ENCODE data around the gene BBS1. TPM values are rescaled to one million over a fixed set of nuclear protein-coding genes. Genes with fewer than 3 reads are reported as not detected.

The BBS1 gene
- total RNA-seq, 2 donors from 2014 or later, result 52.4 to 67.3 TPM

DNA sequence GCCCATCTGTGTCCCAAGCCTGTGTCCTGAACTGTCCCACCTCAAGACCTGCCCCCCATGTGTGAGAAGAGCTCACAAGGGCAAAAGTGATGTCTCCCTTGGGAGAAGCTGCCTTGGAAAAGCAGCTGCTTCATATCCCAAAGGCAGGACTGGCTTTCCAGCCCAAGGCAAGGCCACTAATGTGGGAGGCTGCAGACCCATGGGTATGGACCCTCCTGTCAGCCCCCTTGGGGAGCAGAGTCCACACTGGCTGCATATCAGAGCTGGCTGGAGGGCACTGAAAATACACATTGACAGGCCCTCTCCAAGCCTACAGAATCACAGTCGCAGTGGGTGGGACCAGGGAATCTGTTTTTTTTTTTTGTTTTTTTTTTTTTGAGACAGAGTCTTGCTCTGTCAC is 41.0 kb upstream of the BBS1 start:
- Mint-ChIP-seq H3K4me3 (no peak overlapping the region), H3K27me3 (ENCODE audit: insufficient read depth) (peaks cover 10% of the 10 kb centered on the region), H3K36me3 (ENCODE audit: low read depth) (peaks cover 8% of the 10 kb centered on the region), H3K27ac (no peak overlapping the region), H3K9me3 (no peaks in the 10 kb centered on the region), H3K4me1 (peaks cover 8% of the 10 kb centered on the region)
- Histone ChIP-seq H3K27ac (ENCODE audit: low read depth, low read length) (no peak overlapping the region), H3K4me3 (ENCODE audit: low read length) (no peak overlapping the region), H3K4me1 (ENCODE audit: control insufficient read depth, insufficient read depth, low read length) (peaks cover 8% of the 10 kb centered on the region), H3K9me3 (ENCODE audit: control insufficient read depth, low read length) (no peaks in the 10 kb centered on the region), H3K27me3 (ENCODE audit: control insufficient read depth, insufficient read depth, low read length, poor library complexity, severe bottlenecking) (no peaks in the 10 kb centered on the region), H3K9ac (ENCODE audit: extremely low read depth, low read length, poor library complexity, severe bottlenecking) (no peak overlapping the region), H3K36me3 (ENCODE audit: control insufficient read depth, insufficient read depth, low read length) (no peaks in the 10 kb centered on the region)
- no peak for DNase-seq
- TF ChIP-seq, protein P1, sequence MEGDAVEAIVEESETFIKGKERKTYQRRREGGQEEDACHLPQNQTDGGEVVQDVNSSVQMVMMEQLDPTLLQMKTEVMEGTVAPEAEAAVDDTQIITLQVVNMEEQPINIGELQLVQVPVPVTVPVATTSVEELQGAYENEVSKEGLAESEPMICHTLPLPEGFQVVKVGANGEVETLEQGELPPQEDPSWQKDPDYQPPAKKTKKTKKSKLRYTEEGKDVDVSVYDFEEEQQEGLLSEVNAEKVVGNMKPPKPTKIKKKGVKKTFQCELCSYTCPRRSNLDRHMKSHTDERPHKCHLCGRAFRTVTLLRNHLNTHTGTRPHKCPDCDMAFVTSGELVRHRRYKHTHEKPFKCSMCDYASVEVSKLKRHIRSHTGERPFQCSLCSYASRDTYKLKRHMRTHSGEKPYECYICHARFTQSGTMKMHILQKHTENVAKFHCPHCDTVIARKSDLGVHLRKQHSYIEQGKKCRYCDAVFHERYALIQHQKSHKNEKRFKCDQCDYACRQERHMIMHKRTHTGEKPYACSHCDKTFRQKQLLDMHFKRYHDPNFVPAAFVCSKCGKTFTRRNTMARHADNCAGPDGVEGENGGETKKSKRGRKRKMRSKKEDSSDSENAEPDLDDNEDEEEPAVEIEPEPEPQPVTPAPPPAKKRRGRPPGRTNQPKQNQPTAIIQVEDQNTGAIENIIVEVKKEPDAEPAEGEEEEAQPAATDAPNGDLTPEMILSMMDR (conservative IDR thresholded peaks at IDR 0.05), result no peak
- 92% methylated on average over 1 of the region's 1 CpG; no CpG with 5 or more reads in 1 of the 2 experiments for WGBS, 2 experiments (ENCODE audit: insufficient coverage in 1 of 2, insufficient read length in 1 of 2)

DNA sequence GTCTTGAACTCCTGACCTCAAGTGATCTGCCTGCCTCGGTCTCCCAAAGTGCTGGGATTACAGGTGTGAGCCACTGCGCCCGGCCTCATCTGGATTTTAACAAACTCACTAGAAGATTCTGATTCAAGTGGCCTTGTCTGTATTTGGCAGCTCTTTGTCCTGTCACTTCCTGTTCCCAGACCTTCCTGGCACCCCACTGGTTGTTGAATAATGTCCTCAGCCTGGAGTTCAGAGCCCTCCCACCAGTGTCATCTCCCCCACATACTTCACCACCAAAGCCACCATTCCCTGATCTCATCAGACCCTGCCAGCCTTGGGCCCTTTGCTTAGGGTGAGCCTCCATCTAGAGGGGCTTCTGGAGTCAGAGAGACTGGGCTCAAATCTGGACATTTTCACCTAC is 40.4 kb upstream of the BBS1 start:
- Histone ChIP-seq H3K36me3 (ENCODE audit: control insufficient read depth, insufficient read depth, low read length) (no peaks in the 10 kb centered on the region), H3K9ac (ENCODE audit: extremely low read depth, low read length, poor library complexity, severe bottlenecking) (no peak overlapping the region), H3K4me3 (ENCODE audit: low read length) (no peak overlapping the region), H3K4me1 (ENCODE audit: control insufficient read depth, insufficient read depth, low read length) (peaks cover 8% of the 10 kb centered on the region), H3K27me3 (ENCODE audit: control insufficient read depth, insufficient read depth, low read length, poor library complexity, severe bottlenecking) (no peaks in the 10 kb centered on the region), H3K27ac (ENCODE audit: low read depth, low read length) (no peak overlapping the region), H3K9me3 (ENCODE audit: control insufficient read depth, low read length) (no peaks in the 10 kb centered on the region)
- Mint-ChIP-seq H3K36me3 (ENCODE audit: low read depth) (peaks cover 10% of the 10 kb centered on the region), H3K4me1 (peaks cover 8% of the 10 kb centered on the region), H3K27me3 (ENCODE audit: insufficient read depth) (peaks cover 9% of the 10 kb centered on the region), H3K9me3 (no peaks in the 10 kb centered on the region), H3K4me3 (no peak overlapping the region), H3K27ac (peak overlapping the region; percentile 29)
- WGBS, 2 experiments (ENCODE audit: insufficient coverage in 1 of 2, insufficient read length in 1 of 2), result 79 to 83% methylated on average over 3 of the region's 3 CpGs
- TF ChIP-seq, protein P1 (conservative IDR thresholded peaks at IDR 0.05), result no peak
- DNase-seq, result peak; percentile 69

DNA sequence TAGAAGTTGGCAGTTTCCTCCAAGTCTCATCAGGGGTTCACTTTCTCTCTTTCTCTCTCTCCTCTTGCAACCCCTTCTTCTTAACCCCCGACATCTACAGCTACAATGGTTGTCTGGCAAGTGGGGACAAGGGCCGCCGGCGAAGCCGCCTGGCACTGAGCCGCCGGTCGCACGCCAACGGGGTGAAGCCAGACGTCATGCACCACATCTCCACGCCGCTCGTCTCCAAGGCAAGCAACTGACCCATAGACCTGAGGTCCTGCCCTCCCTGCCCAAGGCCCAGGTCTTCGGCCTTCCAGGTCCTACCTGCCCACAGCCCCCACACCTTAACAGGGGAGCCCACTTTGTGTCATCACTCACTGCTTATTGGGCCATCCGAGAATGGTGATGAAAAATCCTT is 39.3 kb upstream of the BBS1 start:
- Mint-ChIP-seq H3K27me3 (ENCODE audit: insufficient read depth) (no peaks in the 10 kb centered on the region), H3K36me3 (ENCODE audit: low read depth) (peaks cover 10% of the 10 kb centered on the region), H3K4me1 (peaks cover 8% of the 10 kb centered on the region), H3K4me3 (no peak overlapping the region), H3K27ac (no peak overlapping the region), H3K9me3 (no peaks in the 10 kb centered on the region)
- H3K27ac ChIP-seq (ENCODE audit: low read depth, low read length), result no peak overlapping the region
- 93 to 94% methylated on average over 5 to 16 of the region's 16 CpGs for WGBS, 2 experiments (ENCODE audit: insufficient coverage in 1 of 2, insufficient read length in 1 of 2)
- no peak overlapping the region for H3K4me3 ChIP-seq (ENCODE audit: low read length)
- H3K9ac ChIP-seq (ENCODE audit: extremely low read depth, low read length, poor library complexity, severe bottlenecking), result no peak overlapping the region
- DNase-seq, result no peak
- H3K9me3 ChIP-seq (ENCODE audit: control insufficient read depth, low read length), result no peaks in the 10 kb centered on the region
- no peaks in the 10 kb centered on the region for H3K36me3 ChIP-seq (ENCODE audit: control insufficient read depth, insufficient read depth, low read length)
- H3K27me3 ChIP-seq (ENCODE audit: control insufficient read depth, insufficient read depth, low read length, poor library complexity, severe bottlenecking), result no peaks in the 10 kb centered on the region
- peaks cover 8% of the 10 kb centered on the region for H3K4me1 ChIP-seq (ENCODE audit: control insufficient read depth, insufficient read depth, low read length)
- TF ChIP-seq, protein P1 (conservative IDR thresholded peaks at IDR 0.05), result no peak
